ENCODE data around the gene SARNP.

SARNP gene

GRCh38 chr12:55739025-55739378 is 78.5 kb downstream of the SARNP start:
- DNase-seq: no peak

- peak; percentile 87 for DNase-seq
These were observed 79.2 kb downstream of the SARNP start for GRCh38 chr12:55738123-55739024.

DNA sequence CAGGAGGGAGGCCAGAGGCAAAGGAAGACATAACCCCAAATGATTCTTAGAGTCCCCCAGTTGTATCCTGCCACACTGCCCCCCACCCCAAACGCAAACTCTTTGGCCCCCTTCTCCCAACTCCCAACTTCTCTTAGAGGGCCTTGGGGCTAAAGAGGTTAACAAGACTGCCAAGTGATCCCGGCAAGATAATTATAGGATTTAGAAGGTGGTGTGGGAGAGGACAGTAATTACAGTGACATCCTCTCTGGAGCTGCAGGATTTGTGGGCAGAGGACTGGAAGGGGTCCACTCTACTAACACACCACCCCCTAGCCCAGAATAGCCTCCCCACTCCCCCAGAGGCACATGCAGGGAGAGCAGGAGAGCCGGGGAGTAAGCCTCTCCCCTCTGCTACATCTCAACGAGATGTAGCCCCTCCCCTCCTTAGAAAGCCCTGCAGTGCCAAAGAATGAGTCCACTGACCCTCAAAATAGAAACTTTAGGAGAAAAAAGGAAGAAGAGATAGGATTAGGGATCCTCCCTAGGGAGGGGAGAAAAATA is 79.9 kb downstream of the SARNP start:
- no peak for DNase-seq

DNA sequence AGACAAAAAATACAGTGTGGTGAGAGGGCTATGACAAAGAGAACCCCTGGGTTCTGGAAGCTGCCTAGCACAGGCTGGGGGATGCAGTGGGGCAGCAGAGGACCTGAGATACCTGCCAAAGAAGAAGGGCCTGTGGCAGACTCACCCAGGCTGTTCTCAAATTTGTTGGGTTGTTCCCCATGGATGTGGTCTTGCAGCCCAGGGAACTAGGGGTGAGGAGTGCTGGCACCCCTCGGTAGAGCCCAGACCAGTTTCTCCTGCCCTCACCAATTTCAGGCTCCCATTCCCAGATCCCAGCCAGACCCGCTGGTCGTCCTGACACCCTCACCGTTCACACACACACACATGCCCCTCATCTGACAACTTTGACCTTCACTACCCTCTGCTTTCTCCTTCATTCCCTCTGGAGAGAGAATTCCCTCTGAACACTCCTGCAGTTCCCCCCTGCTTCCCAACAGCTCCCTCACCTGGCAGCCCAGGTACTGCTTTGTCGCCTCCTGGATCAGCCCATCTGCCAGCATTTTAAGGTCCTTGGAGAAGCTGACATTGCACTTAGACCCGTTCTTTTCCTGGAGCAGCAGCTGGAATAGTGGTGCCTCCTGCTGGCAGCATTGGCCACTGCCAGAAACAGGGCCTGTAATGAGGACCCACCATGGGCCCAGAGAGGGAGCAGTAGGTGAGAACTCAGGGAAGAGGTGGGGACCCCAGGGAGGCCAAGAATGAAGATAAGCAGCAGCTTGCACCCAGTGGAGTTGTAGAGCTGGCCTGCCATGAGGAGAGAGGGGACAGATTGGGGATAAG is 80.5 kb downstream of the SARNP start:
- peak; percentile 79 for DNase-seq

DNA sequence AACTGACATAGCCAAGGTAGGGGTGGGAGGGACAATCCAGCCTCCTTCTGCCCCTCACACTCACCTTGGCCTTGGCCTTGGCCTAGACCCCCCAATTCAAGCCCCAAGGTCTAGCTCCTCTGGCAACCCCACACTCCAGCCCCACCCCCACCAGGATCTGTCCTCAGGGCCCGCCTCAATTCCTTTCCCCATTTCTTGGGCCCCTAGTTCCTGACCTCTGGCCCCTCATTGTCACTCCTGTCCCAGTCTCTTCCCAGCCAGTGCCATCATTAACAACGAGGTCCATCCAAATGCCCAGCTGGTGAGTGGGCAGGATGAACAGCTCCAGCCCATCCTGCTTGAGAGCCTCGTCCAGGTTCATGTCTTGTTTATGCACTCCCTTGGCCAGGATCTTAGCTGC is 81.4 kb downstream of the SARNP start:
- DNase-seq: no peak

DNA sequence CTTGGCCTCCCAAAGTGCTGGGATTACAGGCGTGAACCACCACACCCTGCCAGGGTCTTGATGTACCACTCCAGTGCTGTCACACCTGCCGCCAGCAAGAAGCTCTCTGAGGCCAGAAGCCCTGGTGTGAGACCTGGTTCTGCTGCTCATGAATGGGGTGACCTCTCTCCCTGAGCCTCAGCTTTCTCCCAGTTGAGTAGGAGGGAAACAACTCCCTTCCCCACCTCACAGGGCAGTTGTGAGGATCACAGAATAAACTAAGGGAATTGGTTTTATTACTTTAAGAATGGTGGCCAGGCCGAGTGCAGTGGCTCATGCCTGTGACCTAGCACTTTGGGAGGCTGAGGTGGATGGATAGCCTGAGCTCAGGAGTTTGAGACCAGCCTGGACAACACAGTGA is 82.9 kb downstream of the SARNP start:
- no peak for DNase-seq

GRCh38 chr12:55733858-55734257 is 83.7 kb downstream of the SARNP start:
- DNase-seq: no peak

GRCh38 chr12:55733021-55733555 is 84.4 kb downstream of the SARNP start:
- no peak for DNase-seq

- no peak for DNase-seq
These were observed 85.2 kb downstream of the SARNP start for GRCh38 chr12:55732288-55732687.

- no peak for DNase-seq
These were observed 87.4 kb downstream of the SARNP start for GRCh38 chr12:55729819-55730818.

- DNase-seq: peak; percentile 92
These were observed 88.3 kb downstream of the SARNP start, which contains the start of gene CD63 for GRCh38 chr12:55728939-55729818. CD63 (minus strand) TSS chr12:55729009; CDS start chr12:55728341, 668 bp downstream.

DNA sequence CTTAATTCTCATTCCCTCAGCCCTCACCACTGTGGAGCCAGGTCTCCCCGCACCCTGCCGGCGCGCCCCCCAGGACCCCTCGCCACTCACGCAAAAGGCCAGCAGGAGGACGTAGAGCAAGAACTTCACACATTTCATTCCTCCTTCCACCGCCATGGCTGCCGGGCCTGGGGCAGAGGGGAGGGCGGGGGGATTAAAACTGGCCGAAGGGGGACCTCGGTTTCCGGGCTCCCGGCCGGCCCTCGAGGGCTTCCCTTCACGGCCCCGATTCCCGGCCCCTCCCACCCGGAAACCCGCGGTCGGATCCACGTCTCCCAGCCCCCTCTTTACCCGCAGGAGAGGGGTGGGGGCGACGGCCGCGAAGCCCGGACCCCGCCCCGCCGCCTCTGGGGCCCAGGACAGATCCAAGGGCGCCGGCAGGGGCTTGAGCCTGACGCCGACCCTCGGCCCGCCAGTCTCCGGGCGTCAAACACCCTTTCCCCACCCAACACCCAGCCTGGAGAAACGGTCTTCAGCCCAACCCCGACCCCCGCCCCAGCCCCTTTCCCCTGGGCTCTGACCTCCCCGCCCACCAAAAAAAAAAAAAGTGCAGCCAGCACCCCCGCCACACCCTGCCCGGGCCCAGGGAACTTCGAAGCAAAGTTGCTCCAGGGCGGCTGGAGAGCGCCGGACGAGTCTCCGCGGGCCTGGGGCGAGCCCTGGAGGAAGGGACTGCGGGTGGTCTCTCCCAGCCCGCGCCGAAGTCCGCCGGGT is 89.2 kb downstream of the SARNP start:
- DNase-seq: no peak

GRCh38 chr12:55727643-55728185 is 89.8 kb downstream of the SARNP start:
- DNase-seq: no peak

DNA sequence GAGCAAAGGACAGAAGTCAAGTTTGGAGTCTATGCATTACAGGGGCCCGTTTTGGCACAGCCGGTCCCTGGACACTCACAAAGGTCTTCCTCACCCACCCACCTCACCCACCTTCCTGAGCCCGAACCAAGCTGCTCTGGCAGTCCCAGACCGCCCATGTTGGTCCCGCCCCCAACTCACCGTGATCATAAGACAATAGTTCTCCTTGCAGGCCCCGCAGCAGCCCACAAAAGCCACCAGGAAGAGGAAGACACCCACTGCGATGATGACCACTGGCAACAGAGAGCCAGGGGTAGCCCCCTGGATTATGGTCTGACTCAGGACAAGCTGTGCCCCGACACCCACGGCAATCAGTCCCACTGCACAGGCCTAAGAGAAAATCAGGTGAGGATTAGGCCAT is 90.6 kb downstream of the SARNP start:
- DNase-seq: no peak

- no peak for DNase-seq
These were observed 92.0 kb downstream of the SARNP start for GRCh38 chr12:55725556-55725955.

DNA sequence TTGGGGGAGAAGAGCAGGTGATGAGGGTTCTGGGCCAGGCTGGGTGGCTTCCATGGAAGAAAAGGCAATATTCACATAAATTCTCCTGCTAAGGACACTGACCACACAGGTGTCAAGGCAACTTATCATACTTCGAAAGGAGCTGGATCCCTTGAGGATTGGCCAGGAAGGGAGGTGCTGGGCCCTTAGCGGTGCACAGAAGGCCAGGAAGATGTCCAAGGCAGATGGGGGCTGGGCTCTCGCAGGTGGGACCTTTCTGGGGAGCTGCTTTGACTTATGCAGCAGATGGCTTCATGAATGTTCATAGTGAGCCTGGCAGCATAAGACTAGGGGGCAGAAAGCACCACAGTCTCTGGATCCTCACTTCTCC is 92.6 kb downstream of the SARNP start:
- no peak for DNase-seq

DNA sequence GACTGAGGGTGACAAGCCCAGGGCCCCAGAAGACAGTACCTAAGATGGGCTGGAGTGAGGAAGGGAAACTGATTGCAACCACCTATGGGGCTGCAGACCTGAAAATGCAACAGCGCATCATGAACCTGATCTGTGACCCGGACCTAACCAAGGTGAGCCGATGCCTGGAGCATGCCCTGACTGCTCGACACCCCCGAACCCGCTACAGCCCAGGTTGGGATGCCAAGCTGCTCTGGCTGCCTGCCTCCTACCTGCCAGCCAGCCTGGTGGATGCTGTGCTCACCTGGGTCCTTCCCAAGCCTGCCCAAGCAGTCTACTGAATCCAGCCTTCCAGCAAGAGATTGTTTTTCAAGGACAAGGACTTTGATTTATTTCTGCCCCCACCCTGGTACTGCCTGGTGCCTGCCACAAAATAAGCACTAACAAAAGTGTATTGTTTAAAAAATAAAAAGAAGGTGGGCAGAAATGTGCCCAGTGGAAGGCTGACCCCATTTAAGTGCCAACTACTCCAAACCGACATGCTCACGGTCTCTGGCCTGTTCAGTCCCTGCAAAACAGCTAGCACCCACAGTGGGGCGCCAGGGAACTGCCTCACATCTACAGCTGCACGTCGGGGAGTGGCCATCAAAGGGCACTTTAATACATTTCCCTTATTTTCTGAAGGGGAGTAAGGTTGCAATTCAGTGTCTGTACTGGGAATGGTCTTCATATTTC is 93.1 kb downstream of the SARNP start:
- DNase-seq: peak; percentile 83

GRCh38 chr12:55723516-55724225 is 93.9 kb downstream of the SARNP start:
- DNase-seq: no peak

GRCh38 chr12:55722948-55723347 is 94.6 kb downstream of the SARNP start:
- no peak for DNase-seq

All from activated CD8-positive, alpha-beta memory T cell treated with anti-CD3 and anti-CD28 coated beads, Interleukin-2, amount 50 U/mL, for 48 hours (primary cell).